NB4 (cell line): ENCODE data around the gene AMZ2.
"Not testable (repeated sequence)": the region's sequence is repeated elsewhere in the genome, so short reads cannot be mapped to it uniquely, and the experiment has no call there.

ENCODE experiments used
- DNase-seq: peaks from one replicate; pipeline ENCODE4 v3.0.0; 2010; ENCODE audit warnings: low read depth
- H3K4me3 ChIP-seq: one replicate; pipeline ENCODE4 v1.5.1; 2011; ENCODE audit warnings: mild to moderate bottlenecking, low read depth, low read length, moderate library complexity
- CTCF ChIP-seq: IDR thresholded peaks from one replicate; pipeline ENCODE4 v1.5.1; 2012; ENCODE audit warnings: low read depth, low read length
- MYC ChIP-seq: IDR thresholded peaks from 2 replicates; pipeline ENCODE4 v1.6.1; 2011; ENCODE audit warnings: low read depth, low read length
- POLR2A ChIP-seq: IDR thresholded peaks from 2 replicates; pipeline ENCODE4 v1.6.1; 2011; ENCODE audit warnings: mild to moderate bottlenecking; ENCODE audit not compliant: insufficient read length; ENCODE audit errors: extremely low read depth
- TF ChIP-seq, protein P1 (sequence below): IDR thresholded peaks from 2 replicates; pipeline ENCODE4 v1.6.1; 2011; ENCODE audit warnings: low read depth, low read length

Gene AMZ2

GRCh38 chr17:68248891-68249290 lies 1.0 kb downstream of the AMZ2 start:
- DNase-seq = peak; percentile 41
- peak overlapping the region; percentile 81 for H3K4me3 ChIP-seq
- TF ChIP-seq MYC = no peak
- TF ChIP-seq CTCF = no peak
- TF ChIP-seq, protein P1, sequence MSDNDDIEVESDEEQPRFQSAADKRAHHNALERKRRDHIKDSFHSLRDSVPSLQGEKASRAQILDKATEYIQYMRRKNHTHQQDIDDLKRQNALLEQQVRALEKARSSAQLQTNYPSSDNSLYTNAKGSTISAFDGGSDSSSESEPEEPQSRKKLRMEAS = no peak
- TF ChIP-seq POLR2A = no peak

DNA sequence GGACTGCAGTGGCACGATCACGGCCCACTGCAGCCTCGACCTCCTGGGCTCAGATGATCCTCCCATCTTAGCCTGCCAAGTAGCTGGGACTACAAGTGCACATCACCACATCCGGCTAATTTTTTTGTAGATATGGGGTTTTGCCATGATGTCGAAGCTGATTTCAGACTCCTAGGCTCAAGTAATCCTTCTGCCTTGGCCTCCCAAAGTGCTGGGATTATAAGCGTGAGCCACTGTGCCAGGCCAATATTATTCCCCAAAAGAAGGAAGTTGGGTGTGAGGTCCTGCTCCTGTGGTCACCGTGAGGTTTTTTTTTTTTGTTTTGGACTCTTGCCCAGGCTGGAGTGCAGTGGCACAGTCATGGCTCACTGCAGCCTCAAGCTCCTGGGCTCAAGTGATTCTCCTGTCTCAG lies 1.5 kb downstream of the AMZ2 start:
- no peak for TF ChIP-seq CTCF
- no peak for TF ChIP-seq MYC
- no peak for TF ChIP-seq POLR2A
- TF ChIP-seq, protein P1 = no peak
- peak; percentile 65 for DNase-seq
- H3K4me3 ChIP-seq = no peak overlapping the region

DNA sequence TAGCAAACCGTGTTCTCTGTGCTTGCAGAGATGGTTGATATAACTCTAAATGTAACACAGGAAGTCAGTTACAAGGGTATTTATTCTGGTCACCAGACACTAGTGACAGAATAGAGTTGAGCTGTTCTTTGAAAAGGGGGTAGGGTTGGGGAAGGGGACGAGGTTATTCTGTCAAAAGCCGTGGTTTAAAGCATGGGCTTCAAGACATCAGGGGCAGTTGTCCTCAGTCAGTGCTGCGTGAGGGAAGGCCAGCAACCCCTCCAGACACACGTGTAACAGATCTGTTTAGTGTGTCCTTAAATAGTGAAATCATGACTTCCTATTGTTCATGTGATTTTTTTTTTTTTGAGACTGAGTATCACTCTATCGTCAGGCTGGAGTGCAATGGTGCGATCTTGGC lies 5.6 kb downstream of the AMZ2 start:
- DNase-seq, H3K4me3 ChIP-seq: not testable (repeated sequence)

DNA sequence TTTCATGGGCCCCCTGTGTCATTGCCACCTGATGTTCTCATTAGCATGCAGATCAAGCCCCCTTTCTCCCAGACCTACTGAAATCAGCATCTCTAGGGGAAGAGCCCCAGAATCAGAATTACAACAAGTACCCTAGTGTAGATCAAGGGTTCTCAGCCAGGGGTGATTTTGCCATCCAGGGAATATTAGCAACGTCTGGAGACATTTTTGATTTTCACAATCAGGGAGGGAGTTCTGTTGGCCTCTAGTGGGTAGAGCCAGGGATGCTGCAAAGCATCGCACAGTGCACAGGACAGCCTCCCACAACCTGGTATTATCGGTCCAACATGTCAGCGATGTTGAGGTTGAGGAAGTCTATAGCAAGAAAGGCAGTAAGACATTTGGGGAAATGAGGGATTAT lies 7.3 kb downstream of the AMZ2 start:
- H3K4me3 ChIP-seq = no peak overlapping the region
- no peak for DNase-seq
- TF ChIP-seq MYC = no peak
- TF ChIP-seq, protein P1 = no peak
- no peak for TF ChIP-seq CTCF
- no peak for TF ChIP-seq POLR2A

DNA sequence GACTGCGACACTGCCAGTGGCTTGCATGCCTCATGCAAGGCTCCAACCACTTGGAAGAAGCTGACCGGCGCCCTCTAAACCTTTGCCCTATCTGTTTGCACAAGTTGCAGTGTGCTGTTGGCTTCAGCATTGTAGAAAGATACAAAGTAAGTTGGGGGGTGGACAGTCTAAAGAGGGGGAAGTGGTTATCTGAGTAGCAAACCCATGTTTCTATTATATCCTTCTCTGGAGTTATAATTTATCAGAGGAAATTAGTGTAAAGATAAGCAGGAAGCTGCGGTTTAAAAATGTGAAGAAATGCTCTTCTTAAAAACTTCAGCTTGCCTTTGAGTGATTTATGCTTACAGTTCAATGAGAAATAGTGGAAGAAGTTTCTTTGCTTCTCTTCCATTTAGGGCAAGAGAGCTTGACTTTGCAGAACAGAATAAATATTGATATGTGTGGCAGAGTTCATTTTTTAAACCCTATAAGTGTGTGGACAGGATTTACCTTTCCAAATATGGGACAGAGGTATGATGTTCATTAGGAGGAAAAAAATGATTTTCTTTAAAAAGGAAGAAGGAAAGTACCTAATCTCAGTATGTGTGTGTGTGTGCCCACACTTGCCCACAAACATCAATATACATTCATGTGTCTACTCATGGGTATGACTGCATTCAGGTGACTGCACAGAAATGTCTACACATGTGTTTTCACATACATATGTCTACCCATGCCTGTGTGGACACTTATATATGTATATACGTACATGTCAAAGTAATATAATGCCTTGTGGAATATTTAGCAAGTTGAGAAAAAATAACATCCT lies 8.1 kb downstream of the AMZ2 start:
- no peak overlapping the region for H3K4me3 ChIP-seq
- TF ChIP-seq MYC (no peak), POLR2A (no peak), CTCF (no peak)
- TF ChIP-seq, protein P1 = no peak
- DNase-seq = peak; percentile 72

DNA sequence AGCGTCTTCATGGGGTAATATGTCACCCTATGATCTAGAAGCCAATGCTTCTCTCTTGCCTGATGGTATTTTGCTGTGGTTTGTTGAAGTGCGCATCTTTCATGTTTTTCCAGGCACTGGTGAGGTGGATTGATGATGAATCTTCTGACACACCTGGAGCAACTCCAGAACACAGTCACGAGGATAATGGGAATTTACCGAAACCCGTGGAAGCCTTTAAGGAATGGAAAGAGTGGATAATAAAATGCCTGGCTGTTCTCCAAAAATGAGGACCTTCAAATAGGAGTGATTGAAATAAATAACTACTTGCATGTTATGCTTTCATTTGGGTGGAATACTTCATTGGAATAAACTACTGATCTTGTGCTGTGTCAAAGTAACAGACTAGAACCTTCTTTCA lies 8.9 kb downstream of the AMZ2 start:
- DNase-seq, H3K4me3 ChIP-seq: not testable (repeated sequence)

- H3K4me3 ChIP-seq = no peak overlapping the region
- DNase-seq = no peak
- TF ChIP-seq POLR2A = no peak
- no peak for TF ChIP-seq CTCF
- TF ChIP-seq MYC = no peak
- TF ChIP-seq, protein P1 = no peak
Measured at GRCh38 chr17:68257934-68258333, 10.1 kb downstream of the AMZ2 start.
